GM03348 (cell line): Measurements from ENCODE around the gene TBC1D22A.
"Not testable (repeated sequence)": the region's sequence is repeated elsewhere in the genome, so short reads cannot be mapped to it uniquely, and the experiment has no call there.

Experiments
- DNase-seq: peaks from one replicate; pipeline ENCODE4 v3.0.0; 2012; ENCODE audit warnings: low spot score

Gene TBC1D22A

DNA sequence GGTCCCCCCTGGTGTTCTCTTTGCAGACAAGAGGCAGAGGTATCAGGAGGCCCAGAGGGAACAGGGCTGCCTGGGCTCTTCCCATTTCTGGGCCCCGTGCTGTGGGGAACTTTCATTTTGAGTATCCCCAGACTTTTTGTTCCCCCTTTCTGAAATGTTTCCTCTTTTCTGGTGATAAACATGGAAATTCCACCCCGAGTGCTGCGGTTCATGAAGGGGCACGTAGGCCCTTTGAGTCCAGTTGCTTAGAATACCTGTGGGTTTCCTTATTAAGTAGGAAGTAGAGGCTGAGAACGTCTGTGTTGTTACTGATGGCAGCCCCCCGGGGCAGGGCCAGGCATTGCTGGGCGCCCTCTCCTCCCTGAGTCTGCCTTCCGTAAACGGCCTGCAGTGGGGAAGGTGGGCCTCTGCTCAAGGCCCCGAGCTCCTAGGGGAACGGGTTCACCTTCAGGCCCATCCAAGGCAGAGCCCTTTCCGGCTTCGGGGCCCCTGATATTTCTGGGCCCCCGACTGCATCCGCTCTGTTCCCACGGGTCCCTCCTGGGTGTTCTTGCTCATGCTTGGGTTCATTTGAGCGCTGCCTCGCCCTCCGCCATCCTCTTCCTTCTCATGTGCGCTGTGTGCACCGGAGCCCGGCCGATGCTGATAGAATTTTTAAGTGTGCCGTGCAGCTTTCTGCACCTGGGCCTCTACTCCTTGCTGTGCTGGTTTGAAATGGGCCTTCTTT, 12.0 kb downstream of the TBC1D22A start:
- DNase-seq, result no peak

DNA sequence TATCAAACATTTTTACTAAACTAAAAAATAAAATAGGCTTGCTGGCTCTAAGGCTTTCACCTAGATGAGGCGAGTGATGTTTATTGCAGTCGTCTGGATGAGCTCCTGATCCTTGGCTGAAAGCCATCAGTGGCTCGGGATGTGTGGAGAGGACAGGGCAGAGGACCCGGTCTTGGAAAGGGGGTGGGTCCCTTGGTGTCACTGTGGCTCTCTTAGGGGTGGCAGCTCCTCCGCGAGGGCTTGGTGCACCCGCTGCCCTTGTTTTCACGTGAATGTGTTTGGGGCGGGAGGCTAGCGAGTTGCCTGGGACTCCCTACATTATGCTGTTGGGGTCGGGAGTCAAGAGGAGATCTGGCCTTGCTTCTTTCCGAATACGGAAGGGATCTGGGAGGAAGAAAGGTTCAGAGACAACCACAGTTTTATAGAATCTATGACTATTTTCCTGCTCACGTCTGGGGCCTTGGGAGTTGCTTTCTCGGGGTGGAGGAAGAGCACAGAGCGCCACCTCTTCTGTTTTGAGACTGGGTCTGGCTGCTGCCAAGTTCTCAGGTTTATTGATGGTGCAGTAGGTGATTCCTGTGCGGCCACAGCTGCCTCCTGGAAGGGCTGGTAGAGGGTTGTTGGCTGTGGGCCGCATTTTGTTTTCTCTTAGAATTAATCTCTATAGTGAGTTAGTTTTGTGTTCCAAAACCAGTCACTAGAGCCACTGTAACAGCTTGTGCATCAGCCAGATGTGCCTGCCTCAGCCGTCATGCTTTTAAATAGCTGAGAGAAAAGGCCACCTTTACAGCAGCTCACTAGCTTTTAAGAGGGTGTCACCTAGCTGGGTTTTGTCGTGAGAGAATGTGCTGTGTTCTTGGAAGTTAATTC, 12.8 kb downstream of the TBC1D22A start:
- DNase-seq, result no peak

DNA sequence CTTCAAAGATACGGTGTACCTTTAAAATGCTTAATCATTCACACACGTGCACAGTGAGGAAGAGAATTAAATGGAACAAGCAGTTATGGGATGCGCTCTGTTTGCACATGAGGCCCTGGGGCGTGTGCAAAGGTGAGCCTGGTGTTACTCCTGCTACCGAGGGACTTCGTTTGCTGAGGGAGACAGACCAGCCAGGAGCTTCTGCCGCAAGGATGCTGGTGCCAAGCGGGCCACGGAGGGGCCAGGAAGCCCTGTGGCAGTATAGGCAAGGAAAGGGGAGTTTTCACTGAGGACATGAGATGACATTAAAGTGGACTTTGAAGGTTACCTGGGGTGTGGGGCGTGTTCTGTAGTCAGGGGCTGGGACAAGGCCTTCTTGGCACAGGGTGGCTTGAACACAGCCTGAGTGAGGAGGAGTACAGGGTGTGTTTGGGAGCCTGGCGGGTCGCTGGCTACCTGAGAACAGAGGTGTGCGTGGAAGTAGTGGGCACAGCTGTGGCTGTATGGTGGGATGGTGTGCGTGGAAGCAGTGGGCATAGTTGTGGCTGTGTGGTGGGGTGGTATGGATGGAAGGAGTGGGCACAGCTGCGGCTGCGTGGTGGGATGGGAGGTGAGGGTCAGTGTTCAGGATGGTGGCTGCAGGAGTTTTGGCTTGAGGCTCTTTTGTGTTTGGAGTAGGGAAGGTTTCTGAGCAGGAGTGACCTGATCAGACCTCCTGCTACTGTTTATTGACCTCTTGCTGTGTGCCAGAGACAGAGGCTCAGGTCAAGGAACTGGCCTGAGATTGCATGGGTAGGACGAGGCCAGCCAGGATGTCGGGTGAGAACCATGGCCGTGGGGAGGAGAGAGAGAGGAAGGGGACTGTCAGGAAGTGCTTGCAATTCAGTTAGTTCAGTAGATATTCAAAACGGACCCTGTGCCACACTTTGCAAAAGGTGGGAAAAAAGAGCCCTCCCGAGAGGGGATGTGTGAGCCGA, 13.7 kb downstream of the TBC1D22A start:
- DNase-seq, result no peak

DNA sequence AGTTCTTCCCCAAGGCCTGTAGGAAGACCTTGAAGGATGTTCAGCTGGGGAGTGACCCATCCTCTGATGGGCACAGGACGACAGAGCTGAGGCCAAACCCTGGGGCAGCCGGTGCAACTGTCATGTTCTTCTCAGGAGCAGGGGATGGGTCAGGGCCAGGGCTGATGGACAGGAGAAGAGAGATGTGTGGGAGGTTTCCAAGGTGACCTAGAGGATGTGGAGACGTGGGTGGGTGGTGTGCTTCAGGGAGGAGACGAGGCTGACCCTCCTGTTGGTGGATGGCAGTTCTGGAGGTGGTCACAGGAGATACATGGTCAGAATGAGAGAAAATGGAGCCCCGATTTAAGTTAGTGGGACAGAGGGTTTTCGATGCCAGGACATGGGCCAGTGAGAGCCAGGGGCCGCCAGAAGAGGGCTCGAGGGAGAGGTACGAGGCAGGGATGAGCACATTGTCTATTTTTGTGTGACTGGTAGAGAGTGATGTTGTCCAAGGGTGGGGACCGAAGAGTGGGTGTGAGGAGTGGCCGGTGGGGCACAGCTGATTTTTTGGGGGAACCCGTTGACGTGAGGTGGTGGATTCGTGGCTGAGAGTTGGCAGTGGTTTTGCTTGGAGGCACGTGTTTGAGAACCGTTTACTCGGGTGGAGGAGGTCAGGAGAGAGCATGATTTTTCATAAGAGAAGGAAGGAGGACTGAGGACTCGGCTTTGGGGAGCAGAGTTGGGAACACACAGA, 14.6 kb downstream of the TBC1D22A start:
- DNase-seq, result no peak

DNA sequence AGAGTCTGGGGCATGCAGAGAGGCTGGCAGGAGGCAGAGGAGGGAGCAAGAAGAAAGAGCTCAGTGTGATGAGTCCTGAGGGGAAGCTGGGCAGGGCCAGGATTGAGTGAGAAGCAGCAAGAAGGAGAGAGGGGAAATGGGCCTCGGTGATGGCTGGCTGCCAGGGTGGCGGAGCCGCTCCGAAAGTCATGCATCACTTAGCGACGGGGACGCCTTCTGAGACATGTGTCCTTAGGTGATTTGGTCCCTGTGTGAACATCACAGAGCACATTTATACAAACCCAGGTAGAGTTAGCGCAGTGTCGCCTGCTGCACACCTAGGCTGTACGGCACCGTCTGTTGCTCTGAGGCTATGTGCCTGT, 15.1 kb downstream of the TBC1D22A start:
- DNase-seq, result no peak

DNA sequence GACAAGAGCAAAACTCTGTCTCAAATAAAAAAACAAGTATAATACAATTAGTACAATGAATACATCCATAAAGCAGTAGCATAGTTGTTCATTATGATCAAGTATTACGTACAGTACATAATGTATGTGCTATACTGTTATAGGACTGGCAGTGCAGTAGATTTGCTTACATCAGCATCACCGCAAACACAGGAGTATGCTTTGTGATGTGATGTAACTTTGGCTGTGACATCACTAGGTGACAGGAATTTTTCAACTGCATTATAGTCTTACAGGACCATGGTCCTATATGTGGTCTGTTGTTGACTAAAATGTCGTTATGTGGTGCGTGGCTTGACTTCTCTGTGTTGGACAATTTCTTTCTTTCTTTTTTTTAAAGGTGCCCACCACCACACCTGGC, 16.6 kb downstream of the TBC1D22A start:
- DNase-seq, result no peak

DNA sequence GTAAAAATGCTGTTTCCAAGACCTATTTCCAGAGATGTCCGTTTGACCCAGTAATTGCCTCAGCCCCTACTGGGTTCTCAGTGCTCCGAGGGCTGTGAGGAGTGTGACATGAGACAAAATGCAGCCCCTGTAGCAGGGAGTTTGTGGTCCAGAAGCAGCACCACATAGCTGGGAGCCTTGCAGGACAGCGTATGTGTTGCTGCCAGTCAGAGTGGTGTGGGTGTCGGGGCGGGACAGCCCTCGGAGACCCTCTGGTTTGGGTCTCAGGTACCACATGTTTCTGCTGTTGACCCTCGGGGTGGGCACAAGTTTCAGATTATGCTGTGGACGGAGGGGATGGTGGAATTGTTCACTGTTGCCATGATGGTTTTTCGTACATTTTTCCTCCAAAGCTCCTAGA, 17.2 kb downstream of the TBC1D22A start:
- no peak for DNase-seq

DNA sequence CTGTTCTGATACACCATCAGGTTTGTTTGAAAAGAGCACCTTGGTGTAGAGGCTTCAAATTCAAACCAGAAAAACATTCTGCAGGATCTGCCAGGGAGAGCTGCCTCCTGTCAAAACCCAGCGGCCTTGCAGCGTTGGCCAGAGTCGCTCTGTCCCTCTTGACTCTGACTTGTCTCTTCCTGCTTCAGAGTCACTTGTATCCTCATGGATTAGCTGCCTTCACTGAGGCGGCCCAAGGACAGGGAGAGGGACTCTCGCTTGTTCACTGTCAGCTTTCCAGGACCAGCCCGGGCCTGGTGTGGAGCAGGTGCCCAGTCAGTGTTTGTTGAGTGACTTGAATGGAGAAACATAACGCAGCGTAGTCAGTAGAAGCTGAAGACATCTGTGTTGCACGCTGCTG, 18.0 kb downstream of the TBC1D22A start:
- no peak for DNase-seq

DNA sequence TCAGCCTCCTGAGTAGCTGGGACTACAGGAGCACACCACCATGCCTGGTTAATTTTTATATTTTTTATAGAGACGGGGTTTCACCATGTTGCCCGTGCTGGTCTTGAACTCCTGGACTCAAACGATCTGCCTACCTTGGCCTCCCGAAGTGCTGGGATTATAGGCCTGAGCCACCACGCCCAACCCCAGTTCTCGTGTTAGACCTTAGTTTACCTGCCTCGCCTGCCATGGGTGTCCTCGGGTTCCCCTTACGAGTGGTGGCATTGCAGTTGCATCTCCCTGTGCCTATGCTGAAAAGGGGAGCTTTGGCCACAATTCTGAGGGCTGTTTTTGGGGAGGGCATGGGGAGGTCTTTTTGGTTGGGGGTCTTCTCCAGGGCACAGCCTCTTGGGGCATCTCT, 18.8 kb downstream of the TBC1D22A start:
- no peak for DNase-seq

DNA sequence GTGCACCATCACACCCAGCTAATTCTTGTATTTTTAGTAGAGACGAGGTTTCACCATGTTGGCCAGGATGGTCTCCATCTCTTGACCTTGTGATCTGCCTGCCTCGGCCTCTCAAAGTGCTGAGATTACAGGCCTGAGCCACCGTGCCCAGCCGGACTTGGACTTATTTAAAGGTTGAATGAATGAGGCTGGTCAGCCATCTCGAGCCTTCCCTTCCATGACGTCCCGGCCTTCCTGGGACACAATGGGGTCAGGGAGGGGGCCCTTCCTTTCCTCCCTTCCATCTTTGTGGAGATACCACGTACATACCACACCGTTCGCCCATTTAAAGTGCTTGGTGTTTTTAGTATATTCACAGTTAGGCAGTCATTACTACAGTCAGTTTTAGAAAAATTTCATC, 19.8 kb downstream of the TBC1D22A start:
- not testable (repeated sequence) for DNase-seq

DNA sequence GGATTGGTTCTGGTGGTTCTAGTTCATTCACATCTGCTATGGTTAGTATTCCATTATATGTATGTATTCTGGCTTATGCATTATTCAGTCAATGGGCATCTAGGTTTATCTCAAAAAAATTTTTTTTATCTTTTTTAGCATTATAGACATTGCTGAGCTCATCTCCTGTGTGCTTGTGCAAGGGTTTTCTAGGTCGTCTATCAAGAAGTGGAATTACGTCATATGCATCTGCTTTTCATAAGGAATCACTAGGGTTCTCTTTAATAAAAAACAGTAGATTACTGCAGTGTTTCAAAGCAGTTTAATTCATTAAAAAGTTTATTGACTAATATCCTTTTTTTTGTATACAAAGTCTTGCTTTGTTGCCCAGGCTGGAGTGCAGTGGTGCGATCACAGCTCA, 21.3 kb downstream of the TBC1D22A start:
- DNase-seq, result no peak

DNA sequence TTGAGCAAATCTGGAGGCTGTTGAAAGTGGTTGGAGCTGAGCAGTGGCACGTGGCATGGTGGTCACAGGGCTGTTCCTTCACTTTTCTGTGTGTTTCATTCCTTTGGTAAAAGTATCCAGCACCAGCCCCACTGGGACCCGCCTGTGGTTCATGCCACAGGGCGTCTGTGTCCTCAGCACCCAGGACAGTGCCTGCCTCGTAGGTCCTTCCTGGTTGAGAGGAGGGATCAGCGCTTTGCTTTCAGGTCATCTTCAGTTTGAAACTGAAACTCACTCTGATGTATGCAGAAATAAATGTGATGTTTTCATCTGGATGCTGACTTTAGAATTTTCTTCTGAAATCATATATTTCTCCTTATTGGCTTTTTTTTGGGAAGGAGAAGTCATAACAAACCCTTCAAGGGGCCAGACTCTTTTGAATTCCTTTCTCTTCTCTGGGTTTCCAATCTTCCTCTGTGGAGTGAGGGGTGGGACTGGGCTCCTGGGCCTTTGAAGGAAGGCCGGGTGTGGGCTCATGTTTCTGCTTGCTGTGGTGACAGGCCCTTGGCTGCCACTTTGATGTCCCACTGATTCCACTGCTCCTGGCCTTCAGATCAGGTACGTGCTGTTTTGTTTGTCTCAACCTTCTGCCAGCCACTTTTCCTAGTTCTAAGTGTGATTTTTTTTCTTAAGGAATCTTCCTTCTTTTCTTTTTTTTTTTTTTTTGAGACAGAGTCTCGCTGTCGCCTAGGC, 26.2 kb downstream of the TBC1D22A start:
- no peak for DNase-seq

DNA sequence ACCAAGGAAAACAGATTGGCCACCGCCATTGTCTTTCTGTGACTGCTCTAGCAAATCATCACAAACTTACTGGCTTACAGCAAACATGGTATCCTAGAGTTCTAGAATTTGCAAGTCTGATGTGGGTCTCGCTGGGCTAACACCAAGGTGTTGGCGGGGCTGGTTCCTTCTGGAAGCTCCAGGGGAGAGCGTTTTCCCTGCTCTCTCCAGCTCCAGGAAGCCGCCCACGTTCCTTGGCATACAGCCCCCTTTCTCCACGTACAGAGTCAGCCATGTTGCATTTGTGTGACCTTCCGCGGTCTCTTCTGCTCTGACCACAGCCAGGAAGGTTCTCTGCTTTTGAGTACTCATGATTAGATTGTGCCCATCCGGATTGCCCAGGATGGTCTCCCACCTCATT, 27.5 kb downstream of the TBC1D22A start:
- DNase-seq, result no peak

DNA sequence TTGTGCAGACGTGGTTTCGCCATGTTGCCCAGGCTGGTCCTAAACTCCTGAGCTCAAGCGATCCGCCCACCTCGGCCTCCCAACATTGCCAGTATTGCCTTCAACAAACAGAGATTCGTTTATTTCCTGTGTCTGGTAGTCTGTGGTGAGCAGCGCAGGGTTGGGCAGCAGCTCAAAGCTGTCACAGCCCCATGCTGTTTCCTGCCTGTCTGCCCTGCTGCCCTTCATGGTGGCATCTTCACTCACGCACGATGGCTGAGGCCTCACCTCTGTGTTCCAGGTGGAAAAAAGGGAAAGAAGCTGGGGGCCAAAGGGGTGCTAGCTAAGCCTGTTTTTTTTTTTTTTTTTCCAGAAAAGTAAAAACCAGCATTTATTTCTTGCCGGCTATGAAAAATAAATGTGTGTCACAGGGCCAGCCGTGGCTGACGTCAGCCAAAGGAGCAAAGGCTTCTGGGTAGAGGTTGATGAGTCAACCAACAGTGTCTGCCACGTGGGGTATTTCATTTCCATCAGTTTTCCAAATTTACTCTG, 28.8 kb downstream of the TBC1D22A start:
- peak; percentile 60 for DNase-seq

DNA sequence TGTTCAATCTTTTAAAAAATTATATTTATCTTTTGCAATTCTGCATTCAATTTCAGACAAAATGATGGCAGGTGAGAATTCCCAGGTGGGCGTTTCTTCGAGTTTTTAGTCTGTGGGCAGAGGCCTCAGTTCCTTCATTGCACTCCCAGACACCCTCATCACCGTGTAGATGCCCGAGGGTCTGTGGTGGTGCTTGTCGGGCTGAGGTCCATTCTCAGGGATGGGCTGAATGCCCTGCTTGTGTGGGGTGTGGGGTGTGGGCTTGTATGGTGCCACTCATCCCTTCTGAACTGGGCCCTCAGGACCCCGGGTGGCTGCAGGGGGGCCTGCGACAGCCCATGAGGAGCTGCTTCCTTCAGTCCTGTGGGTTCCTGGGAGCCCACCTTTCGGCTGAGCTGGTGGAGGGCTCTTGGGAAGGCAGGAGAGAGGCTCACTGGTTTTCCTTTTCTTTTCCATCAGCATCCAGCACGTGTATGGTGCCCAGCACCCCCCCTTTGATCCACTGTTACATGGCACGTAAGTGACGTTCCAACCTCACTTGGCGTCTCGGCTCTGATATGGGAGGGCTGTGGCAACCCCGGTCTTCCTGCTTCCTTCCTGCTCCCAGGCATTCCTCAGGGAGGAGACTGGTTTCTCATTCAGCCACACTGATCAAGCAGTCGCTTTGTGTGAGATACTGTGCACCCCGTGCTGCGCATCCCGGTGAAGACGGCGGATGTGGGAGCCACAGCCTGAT, 29.8 kb downstream of the TBC1D22A start:
- no peak for DNase-seq

DNA sequence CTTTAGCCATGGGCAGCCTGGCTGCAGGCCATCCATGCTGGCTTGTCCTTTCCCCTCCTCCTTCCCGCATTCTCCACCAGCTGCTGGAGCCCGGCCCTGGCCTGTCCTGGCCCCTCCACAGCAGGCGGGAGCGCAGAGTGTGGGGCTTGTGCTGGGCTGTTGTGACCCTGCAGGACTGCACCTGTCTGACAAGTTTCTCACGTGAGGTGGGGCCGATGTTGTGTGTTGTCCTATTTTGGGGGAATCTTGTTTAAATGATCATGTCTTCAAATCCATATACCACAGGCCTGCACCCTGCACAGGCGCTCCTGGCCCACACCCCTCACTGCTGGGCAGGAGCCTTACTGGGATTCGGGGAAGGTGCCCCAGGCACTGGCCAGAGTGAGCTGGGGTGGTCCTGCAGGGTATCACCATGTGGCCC, 30.4 kb downstream of the TBC1D22A start:
- DNase-seq, result no peak

DNA sequence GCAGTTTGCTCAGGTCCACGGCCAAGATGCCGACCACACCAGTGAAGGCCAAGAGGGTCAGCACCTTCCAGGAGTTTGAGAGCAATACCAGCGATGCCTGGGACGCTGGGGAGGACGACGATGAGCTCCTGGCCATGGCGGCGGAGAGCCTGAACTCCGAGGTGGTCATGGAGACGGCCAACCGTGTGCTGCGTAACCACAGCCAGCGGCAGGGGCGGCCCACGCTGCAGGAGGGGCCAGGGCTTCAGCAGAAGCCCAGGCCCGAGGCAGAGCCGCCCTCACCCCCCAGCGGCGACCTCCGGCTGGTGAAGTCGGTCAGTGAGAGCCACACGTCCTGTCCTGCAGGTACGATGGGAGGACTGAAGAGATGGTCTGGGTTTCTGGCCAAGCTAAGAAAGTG, 31.0 kb downstream of the TBC1D22A start:
- no peak for DNase-seq

DNA sequence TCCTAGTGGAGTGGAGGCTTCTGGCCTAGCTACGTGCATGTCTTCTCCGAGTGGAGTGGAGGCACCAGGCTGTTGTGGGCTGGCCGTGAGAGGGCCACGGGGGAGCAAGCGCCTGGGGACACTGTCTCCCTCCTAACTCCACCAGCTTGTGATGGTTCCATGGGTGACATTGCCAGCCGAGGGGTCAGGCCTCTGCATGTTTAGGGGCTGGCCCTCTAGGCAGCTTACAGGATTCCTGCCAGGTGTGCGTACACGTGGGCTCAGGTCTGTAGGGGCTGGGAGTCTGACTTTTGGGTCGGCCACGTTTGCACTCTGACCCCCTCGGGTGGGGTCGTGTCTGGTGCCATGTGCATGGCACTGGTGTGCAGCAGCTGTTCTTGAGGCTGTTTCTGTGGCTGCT, 31.6 kb downstream of the TBC1D22A start:
- no peak for DNase-seq

DNA sequence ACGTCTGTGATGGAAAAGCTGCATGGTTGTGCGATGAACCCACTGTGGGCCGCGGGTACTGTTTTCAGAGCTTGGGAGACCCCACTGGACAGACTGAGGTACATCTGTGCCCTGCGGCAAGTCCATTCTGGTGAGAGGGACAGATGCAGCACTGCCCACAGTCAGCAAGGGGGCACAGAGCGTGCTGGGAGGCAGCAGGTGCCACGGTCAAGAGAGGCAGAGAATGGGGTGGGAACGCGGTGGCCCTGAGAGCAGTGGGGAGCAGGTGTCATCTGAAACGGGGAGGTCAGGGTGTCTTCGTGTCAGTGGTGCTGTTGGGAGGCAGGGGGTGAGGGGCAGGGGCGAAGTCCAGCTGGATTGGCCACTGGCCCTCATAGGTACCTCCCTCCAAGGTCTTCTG, 32.0 kb downstream of the TBC1D22A start:
- no peak for DNase-seq

DNA sequence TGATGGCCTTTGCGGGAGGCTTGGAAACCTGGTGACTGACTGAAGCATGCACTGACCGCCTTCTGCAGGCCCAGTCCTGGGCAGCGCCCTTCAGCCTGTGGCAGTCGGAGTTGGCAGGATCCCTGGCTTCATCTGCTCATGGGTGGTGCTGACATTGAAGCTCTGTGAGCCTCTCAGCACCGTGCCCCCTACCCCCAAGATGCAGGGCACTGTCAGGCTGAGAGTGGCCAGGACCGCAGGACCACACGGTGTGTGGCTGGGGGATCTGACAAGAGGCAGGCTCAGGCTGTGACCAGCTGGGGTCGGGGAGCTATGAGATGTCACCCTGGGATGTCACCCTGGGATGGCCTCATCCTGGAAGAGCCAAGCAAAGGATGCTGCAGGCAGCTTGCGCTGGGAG, 32.7 kb downstream of the TBC1D22A start:
- no peak for DNase-seq
